Neural progenitor cell (in vitro differentiated cells): ENCODE measurements around the gene PPP2R5C. TPM values are rescaled to one million over a fixed set of nuclear protein-coding genes. Genes with fewer than 3 reads are reported as not detected.

Experiments used
- DNase-seq: peaks from one replicate; pipeline ENCODE4 v3.0.0-alpha.2; 2016; ENCODE audit warnings: low spot score
- H2AFZ ChIP-seq: fragments of 200-600 bp; sonication (generic); replicated peaks from 2 replicates; pipeline ENCODE4 v1.6.1; 2016; ENCODE audit warnings: antibody characterized with exemption
- H3F3A ChIP-seq: fragments of 200-600 bp; sonication (generic); 2 replicates; pipeline ENCODE4 v1.6.1; 2016; ENCODE audit warnings: antibody characterized with exemption, low read depth
- H3K27ac ChIP-seq: fragments of 200-600 bp; sonication (generic); 2 replicates; pipeline ENCODE4 v1.5.1; 2016; ENCODE audit warnings: mild to moderate bottlenecking
- H3K27me3 ChIP-seq: fragments of 200-600 bp; sonication (generic); 2 replicates; pipeline ENCODE4 v1.6.1; 2016; ENCODE audit warnings: mild to moderate bottlenecking, moderate library complexity
- H3K36me3 ChIP-seq: fragments of 200-600 bp; sonication (generic); 2 replicates; pipeline ENCODE4 v1.5.1; 2016
- H3K4me1 ChIP-seq: fragments of 200-600 bp; sonication (generic); 2 replicates; pipeline ENCODE4 v1.6.1; 2016; ENCODE audit warnings: mixed run types
- H3K4me2 ChIP-seq: fragments of 200-600 bp; sonication (generic); 2 replicates; pipeline ENCODE4 v1.6.1; 2016
- H3K4me3 ChIP-seq: fragments of 200-600 bp; sonication (generic); 2 replicates; pipeline ENCODE4 v1.5.1; 2016
- H3K79me2 ChIP-seq: fragments of 200-600 bp; sonication (generic); 2 replicates; pipeline ENCODE4 v1.6.1; 2016; ENCODE audit warnings: low read depth
- H3K9ac ChIP-seq: fragments of 200-600 bp; sonication (generic); 2 replicates; pipeline ENCODE4 v1.6.1; 2016
- H3K9me3 ChIP-seq: fragments of 200-600 bp; sonication (generic); 2 replicates; pipeline ENCODE4 v1.5.1; 2016; ENCODE audit warnings: low read depth
- H4K20me1 ChIP-seq: fragments of 200-600 bp; sonication (generic); 2 replicates; pipeline ENCODE4 v1.6.1; 2016; ENCODE audit warnings: low read depth
- H3K27ac Mint-ChIP-seq: 3 replicates; pipeline ENCODE4 v1.8.0; 2021; ENCODE audit warnings: mixed read lengths
- H3K27me3 Mint-ChIP-seq: 2 replicates; pipeline ENCODE4 v1.8.0; 2022; ENCODE audit warnings: low read depth, mild to moderate bottlenecking, inconsistent platforms, moderate library complexity, mixed read lengths; ENCODE audit not compliant: insufficient read depth
- H3K36me3 Mint-ChIP-seq: 3 replicates; pipeline ENCODE4 v1.8.0; 2021; ENCODE audit warnings: mixed read lengths
- H3K4me1 Mint-ChIP-seq: 3 replicates; pipeline ENCODE4 v1.8.0; 2021; ENCODE audit warnings: mixed read lengths
- H3K4me3 Mint-ChIP-seq: 3 replicates; pipeline ENCODE4 v1.8.0; 2021; ENCODE audit warnings: mild to moderate bottlenecking, moderate library complexity, mixed read lengths
- H3K9me3 Mint-ChIP-seq: 3 replicates; pipeline ENCODE4 v1.8.0; 2020; ENCODE audit warnings: mixed read lengths
- EZH2 ChIP-seq: fragments of 200-600 bp; sonication (generic); IDR thresholded peaks from 2 replicates; pipeline ENCODE4 v1.6.1; 2017; ENCODE audit warnings: antibody characterized with exemption, mild to moderate bottlenecking, moderate library complexity
- EZH2phosphoT487 ChIP-seq: fragments of 200-600 bp; sonication (generic); IDR thresholded peaks from 2 replicates; pipeline ENCODE4 v1.6.1; 2017; ENCODE audit warnings: antibody characterized with exemption
- total RNA-seq: library from RNA; depleted of rRNA; stranded (reverse); fragments of >200 nt; gene quantifications from 2 replicates; pipeline ENCODE4 v1.2.3, GENCODE V29; 2015; ENCODE audit warnings: low replicate concordance
- TF ChIP-seq, protein P1 (sequence below): fragments of 200-600 bp; sonication (generic); IDR thresholded peaks from 2 replicates; pipeline ENCODE4 v1.5.1; 2017; ENCODE audit warnings: antibody characterized with exemption, mild to moderate bottlenecking

Gene PPP2R5C
- total RNA-seq, 1 donor from 2014 or later: 183 TPM

DNA sequence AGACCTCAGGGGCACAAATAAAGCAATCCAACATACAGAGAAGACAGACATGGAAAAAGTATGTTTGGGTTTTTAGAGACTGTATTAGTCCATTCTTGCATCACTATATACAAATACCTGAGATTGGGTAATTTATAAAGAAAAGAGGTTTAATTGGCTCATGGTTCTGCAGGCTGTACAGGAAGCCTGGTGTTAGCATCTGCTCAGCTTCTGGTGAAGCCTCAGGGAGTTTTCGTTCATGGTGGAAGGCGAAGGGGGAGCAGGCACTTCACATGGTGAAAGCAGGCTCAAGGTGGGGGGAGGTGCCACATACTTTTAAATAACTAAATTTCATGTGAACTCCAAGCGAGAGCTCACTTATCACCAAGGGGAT lies 3.7 kb upstream of the PPP2R5C start:
- no peak overlapping the region for H3K9ac ChIP-seq
- H4K20me1 ChIP-seq: peaks cover 5% of the 10 kb centered on the region
- peaks cover 27% of the 10 kb centered on the region for H3K27me3 ChIP-seq
- H3K4me3 Mint-ChIP-seq: no peak overlapping the region
- TF ChIP-seq EZH2: no peak
- TF ChIP-seq, protein P1, sequence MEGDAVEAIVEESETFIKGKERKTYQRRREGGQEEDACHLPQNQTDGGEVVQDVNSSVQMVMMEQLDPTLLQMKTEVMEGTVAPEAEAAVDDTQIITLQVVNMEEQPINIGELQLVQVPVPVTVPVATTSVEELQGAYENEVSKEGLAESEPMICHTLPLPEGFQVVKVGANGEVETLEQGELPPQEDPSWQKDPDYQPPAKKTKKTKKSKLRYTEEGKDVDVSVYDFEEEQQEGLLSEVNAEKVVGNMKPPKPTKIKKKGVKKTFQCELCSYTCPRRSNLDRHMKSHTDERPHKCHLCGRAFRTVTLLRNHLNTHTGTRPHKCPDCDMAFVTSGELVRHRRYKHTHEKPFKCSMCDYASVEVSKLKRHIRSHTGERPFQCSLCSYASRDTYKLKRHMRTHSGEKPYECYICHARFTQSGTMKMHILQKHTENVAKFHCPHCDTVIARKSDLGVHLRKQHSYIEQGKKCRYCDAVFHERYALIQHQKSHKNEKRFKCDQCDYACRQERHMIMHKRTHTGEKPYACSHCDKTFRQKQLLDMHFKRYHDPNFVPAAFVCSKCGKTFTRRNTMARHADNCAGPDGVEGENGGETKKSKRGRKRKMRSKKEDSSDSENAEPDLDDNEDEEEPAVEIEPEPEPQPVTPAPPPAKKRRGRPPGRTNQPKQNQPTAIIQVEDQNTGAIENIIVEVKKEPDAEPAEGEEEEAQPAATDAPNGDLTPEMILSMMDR: no peak
- TF ChIP-seq EZH2phosphoT487: no peak
- no peaks in the 10 kb centered on the region for H3K9me3 ChIP-seq
- no peaks in the 10 kb centered on the region for H3K36me3 ChIP-seq
- H3F3A ChIP-seq: peaks cover 25% of the 10 kb centered on the region
- no peak overlapping the region for H3K4me2 ChIP-seq
- H3K4me1 Mint-ChIP-seq: peaks cover 24% of the 10 kb centered on the region
- no peak for DNase-seq
- H3K4me1 ChIP-seq: peaks cover 18% of the 10 kb centered on the region
- peaks cover 9% of the 10 kb centered on the region for H3K9me3 Mint-ChIP-seq
- H2AFZ ChIP-seq: no peak overlapping the region
- H3K79me2 ChIP-seq: peaks cover 5% of the 10 kb centered on the region
- no peak overlapping the region for H3K4me3 ChIP-seq
- no peak overlapping the region for H3K27ac Mint-ChIP-seq
- H3K27me3 Mint-ChIP-seq: peaks cover 21% of the 10 kb centered on the region
- H3K36me3 Mint-ChIP-seq: no peaks in the 10 kb centered on the region
- H3K27ac ChIP-seq: no peak overlapping the region

DNA sequence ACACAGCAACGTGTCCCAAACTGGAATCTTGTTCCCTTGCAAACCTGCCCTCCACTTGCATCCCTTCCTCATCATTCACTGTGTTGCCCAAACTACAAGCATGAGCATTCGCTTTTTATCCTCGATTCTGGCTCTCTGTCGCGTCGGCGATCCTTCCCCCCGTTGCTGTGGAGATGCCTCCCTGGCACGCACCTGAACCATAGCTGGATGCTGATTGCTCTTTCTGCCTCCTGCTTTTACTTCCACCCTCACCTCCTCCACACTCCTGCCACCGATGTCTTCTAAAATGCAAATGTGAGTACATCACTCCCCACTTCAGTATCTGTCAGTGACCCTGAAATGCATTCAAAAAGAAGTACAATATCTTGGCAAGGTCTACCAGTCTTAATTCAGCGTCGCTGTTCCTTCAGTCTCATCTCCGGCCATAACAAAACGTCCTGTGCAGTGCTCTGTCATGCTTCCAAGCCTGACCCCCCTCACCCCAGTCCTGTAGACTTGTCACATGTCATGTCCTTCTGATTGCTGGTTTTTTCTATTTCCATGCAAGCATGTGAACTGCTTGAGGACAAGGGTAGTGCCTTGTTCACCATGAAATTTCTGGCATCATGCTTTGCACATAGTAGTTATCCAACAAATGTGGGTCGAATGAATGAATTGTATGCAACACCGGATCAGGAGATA lies 2.5 kb upstream of the PPP2R5C start:
- H3K4me3 ChIP-seq: no peak overlapping the region
- Mint-ChIP-seq H3K27me3 (peaks cover 21% of the 10 kb centered on the region), H3K36me3 (peaks cover 5% of the 10 kb centered on the region), H3K9me3 (peaks cover 5% of the 10 kb centered on the region), H3K4me3 (no peak overlapping the region), H3K27ac (peak overlapping the region; percentile 0), H3K4me1 (peaks cover 29% of the 10 kb centered on the region)
- H3K27me3 ChIP-seq: peaks cover 30% of the 10 kb centered on the region
- no peak overlapping the region for H3K4me2 ChIP-seq
- peaks cover 13% of the 10 kb centered on the region for H4K20me1 ChIP-seq
- H3K79me2 ChIP-seq: peaks cover 5% of the 10 kb centered on the region
- no peak overlapping the region for H2AFZ ChIP-seq
- no peak for TF ChIP-seq EZH2phosphoT487
- TF ChIP-seq, protein P1: no peak
- no peak for TF ChIP-seq EZH2
- H3K27ac ChIP-seq: no peak overlapping the region
- H3K4me1 ChIP-seq: peaks cover 19% of the 10 kb centered on the region
- no peak overlapping the region for H3K9ac ChIP-seq
- no peaks in the 10 kb centered on the region for H3K9me3 ChIP-seq
- H3F3A ChIP-seq: peaks cover 30% of the 10 kb centered on the region
- DNase-seq: no peak
- no peaks in the 10 kb centered on the region for H3K36me3 ChIP-seq

DNA sequence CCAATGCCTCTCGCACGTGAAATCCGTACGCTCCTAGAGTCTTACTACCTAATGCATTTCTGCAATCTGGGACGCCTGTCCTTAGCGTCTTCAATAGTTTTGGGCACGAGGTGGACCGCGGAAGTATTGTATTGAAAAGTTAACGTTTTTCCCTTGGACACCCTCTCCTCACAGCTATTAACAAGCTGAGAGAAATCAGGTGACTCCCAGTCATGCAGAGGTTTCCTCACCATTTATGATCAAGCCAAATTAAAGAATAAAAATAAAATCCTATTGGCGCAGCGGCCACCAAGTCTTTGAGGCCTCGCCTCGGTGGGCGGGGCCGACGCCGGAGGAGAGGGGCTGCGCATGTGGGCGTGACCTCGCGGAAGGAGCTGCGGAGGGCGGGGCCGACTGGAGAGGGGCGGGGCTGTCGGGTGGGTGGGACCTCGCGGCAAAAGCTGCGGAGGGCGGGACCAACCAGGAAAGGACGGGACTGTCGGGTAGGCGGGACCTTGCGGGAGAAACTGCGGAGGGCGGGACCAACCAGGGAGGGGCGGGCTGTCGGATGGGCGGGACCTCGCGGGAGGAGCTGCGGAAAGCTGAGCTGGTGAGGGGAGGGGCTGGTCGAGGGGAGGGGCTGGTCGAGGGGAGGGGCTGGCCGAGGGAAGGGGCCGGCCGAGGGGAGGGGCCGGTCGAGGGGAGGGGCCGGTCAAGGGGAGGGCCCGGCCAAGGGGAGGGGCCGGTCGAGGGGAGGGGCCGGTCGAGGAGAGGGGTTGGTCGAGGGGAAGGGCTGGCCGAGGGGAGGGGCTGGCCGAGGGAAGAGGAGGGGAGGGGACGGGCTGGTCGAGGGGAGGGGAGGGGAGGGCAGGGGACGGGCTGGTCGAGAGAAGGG lies 1.1 kb upstream of the PPP2R5C start:
- H3K79me2 ChIP-seq: peaks cover 5% of the 10 kb centered on the region
- peaks cover 30% of the 10 kb centered on the region for H3K27me3 ChIP-seq
- Mint-ChIP-seq H3K27me3 (peaks cover 12% of the 10 kb centered on the region), H3K36me3 (peaks cover 11% of the 10 kb centered on the region), H3K9me3 (no peaks in the 10 kb centered on the region), H3K4me1 (peaks cover 25% of the 10 kb centered on the region), H3K27ac (no peak overlapping the region), H3K4me3 (peak overlapping the region; percentile 76)
- DNase-seq: peak; percentile 98
- H3F3A ChIP-seq: peaks cover 30% of the 10 kb centered on the region
- peaks cover 18% of the 10 kb centered on the region for H3K4me1 ChIP-seq
- peak overlapping the region; percentile 77 for H3K4me2 ChIP-seq
- H2AFZ ChIP-seq: peak overlapping the region; percentile 81
- peaks cover 13% of the 10 kb centered on the region for H4K20me1 ChIP-seq
- H3K36me3 ChIP-seq: no peaks in the 10 kb centered on the region
- no peaks in the 10 kb centered on the region for H3K9me3 ChIP-seq
- H3K27ac ChIP-seq: no peak overlapping the region
- TF ChIP-seq EZH2phosphoT487: no peak
- TF ChIP-seq, protein P1: no peak
- TF ChIP-seq EZH2: no peak
- no peak overlapping the region for H3K9ac ChIP-seq
- H3K4me3 ChIP-seq: peak overlapping the region; percentile 74
